Neural cell (in vitro differentiated cells): ENCODE measurements around the gene PRRC2B. TPM values are rescaled to one million over a fixed set of nuclear protein-coding genes. Genes with fewer than 3 reads are reported as not detected.
"Not testable (repeated sequence)": the region's sequence is repeated elsewhere in the genome, so short reads cannot be mapped to it uniquely, and the experiment has no call there.

Experiments
- H2AFZ ChIP-seq: fragments of 200-600, 300-800 bp; sonication (generic), shearing (Covaris generic); 2 replicates; pipeline ENCODE4 v1.6.0; 2014; ENCODE audit warnings: low read depth, mild to moderate bottlenecking, antibody characterized with exemption, low read length, moderate library complexity
- H3F3A ChIP-seq: fragments of 200-600 bp; shearing (Covaris generic); 2 replicates; pipeline ENCODE4 v1.6.1; 2016; ENCODE audit warnings: mild to moderate bottlenecking, moderate library complexity, mixed read lengths, antibody characterized with exemption, low read length; ENCODE audit not compliant: insufficient read depth, poor library complexity, severe bottlenecking
- H3K27ac ChIP-seq: fragments of 200-600, 300-800 bp; sonication (generic), shearing (Covaris generic); 2 replicates; pipeline ENCODE4 v1.5.1; 2014; ENCODE audit warnings: mild to moderate bottlenecking, low read length, moderate library complexity
- H3K27me3 ChIP-seq: fragments of 300-800, 200-600 bp; sonication (generic), shearing (Covaris generic); 2 replicates; pipeline ENCODE4 v1.6.0; 2014; ENCODE audit warnings: mild to moderate bottlenecking, low read depth, low read length, moderate library complexity; ENCODE audit not compliant: insufficient read depth
- H3K36me3 ChIP-seq: fragments of 300-800, 200-600 bp; sonication (generic), shearing (Covaris generic); 2 replicates; pipeline ENCODE4 v1.5.1; 2014; ENCODE audit warnings: mild to moderate bottlenecking, antibody characterized with exemption, low read length, moderate library complexity; ENCODE audit not compliant: insufficient read depth
- H3K4me2 ChIP-seq: fragments of 300-800, 200-600 bp; sonication (generic), shearing (Covaris generic); 2 replicates; pipeline ENCODE4 v1.6.0; 2014; ENCODE audit warnings: mild to moderate bottlenecking, low read length
- H3K4me3 ChIP-seq: fragments of 300-800, 200-600 bp; sonication (generic), shearing (Covaris generic); 2 replicates; pipeline ENCODE4 v1.5.1; 2014; ENCODE audit warnings: mild to moderate bottlenecking, low read length, moderate library complexity
- H3K79me2 ChIP-seq: fragments of 200-600 bp; shearing (Covaris generic); replicated peaks from 2 replicates; pipeline ENCODE4 v1.6.0; 2014; ENCODE audit warnings: mild to moderate bottlenecking, low read length, moderate library complexity; ENCODE audit not compliant: insufficient read depth
- H3K9ac ChIP-seq: fragments of 300-800, 200-600 bp; sonication (generic), shearing (Covaris generic); 2 replicates; pipeline ENCODE4 v1.6.1; 2016; ENCODE audit warnings: mild to moderate bottlenecking, low read length, mixed read lengths
- H3K9me2 ChIP-seq: fragments of 200-600 bp; shearing (Covaris generic); 2 replicates; pipeline ENCODE4 v1.6.1; 2016; ENCODE audit warnings: mild to moderate bottlenecking, low read length, mixed read lengths; ENCODE audit not compliant: insufficient read depth
- H3K9me3 ChIP-seq: fragments of 200-600, 300-800 bp; sonication (generic), shearing (Covaris generic); 2 replicates; pipeline ENCODE4 v1.6.1; 2016; ENCODE audit warnings: mild to moderate bottlenecking, mixed run types, low read length, moderate library complexity, mixed read lengths
- H4K20me1 ChIP-seq: fragments of 200-600 bp; shearing (Covaris generic); 2 replicates; pipeline ENCODE4 v1.6.1; 2016; ENCODE audit warnings: mild to moderate bottlenecking, mixed run types; ENCODE audit not compliant: insufficient read depth
- EP300 ChIP-seq: fragments of 450-650 bp; conservative IDR thresholded peaks from 2 replicates; pipeline ENCODE4 v1.6.1; 2014; ENCODE audit warnings: antibody characterized with exemption, mild to moderate bottlenecking, moderate library complexity; ENCODE audit not compliant: poor library complexity, severe bottlenecking
- EZH2 ChIP-seq: fragments of 200-600, 300-800 bp; shearing (Covaris generic), sonication (generic); IDR thresholded peaks from 2 replicates; pipeline ENCODE4 v1.6.1; 2014; ENCODE audit warnings: antibody characterized with exemption, low read length, borderline replicate concordance, mild to moderate bottlenecking; ENCODE audit not compliant: insufficient read depth, poor library complexity, severe bottlenecking
- MXI1 ChIP-seq: fragments of 450-650 bp; conservative IDR thresholded peaks from 2 replicates; pipeline ENCODE4 v1.6.1; 2014; ENCODE audit warnings: antibody characterized with exemption, mild to moderate bottlenecking; ENCODE audit not compliant: poor library complexity, severe bottlenecking
- POLR2AphosphoS5 ChIP-seq: IDR thresholded peaks from 2 replicates; pipeline ENCODE4 v1.6.1; 2012
- RAD21 ChIP-seq: fragments of 450-650 bp; conservative IDR thresholded peaks from 2 replicates; pipeline ENCODE4 v1.6.1; 2014; ENCODE audit warnings: antibody characterized with exemption, mild to moderate bottlenecking, moderate library complexity
- SMC3 ChIP-seq: fragments of 450-650 bp; conservative IDR thresholded peaks from 2 replicates; pipeline ENCODE4 v1.6.1; 2014; ENCODE audit warnings: antibody characterized with exemption, mild to moderate bottlenecking, moderate library complexity; ENCODE audit not compliant: poor library complexity
- TAF1 ChIP-seq: IDR thresholded peaks from 2 replicates; pipeline ENCODE4 v1.6.1; 2012; ENCODE audit warnings: low read depth
- polyA plus RNA-seq: library from polyadenylated mRNA; depleted of rRNA; stranded (reverse); fragments of >200 nt; gene quantifications from 2 replicates; pipeline ENCODE4 v1.2.3, GENCODE V29; 2014
- TF ChIP-seq, protein P1 (sequence below): IDR thresholded peaks from 2 replicates; pipeline ENCODE4 v1.6.1; 2012; ENCODE audit warnings: borderline replicate concordance
- TF ChIP-seq, protein P2 (sequence below): fragments of 450-650 bp; IDR thresholded peaks from 2 replicates; pipeline ENCODE4 v1.5.1; 2014; ENCODE audit warnings: antibody characterized with exemption, mild to moderate bottlenecking, moderate library complexity; ENCODE audit not compliant: poor library complexity, severe bottlenecking

PRRC2B gene
- polyA plus RNA-seq, 1 donor from 2014 or later, result 89.5 TPM

DNA sequence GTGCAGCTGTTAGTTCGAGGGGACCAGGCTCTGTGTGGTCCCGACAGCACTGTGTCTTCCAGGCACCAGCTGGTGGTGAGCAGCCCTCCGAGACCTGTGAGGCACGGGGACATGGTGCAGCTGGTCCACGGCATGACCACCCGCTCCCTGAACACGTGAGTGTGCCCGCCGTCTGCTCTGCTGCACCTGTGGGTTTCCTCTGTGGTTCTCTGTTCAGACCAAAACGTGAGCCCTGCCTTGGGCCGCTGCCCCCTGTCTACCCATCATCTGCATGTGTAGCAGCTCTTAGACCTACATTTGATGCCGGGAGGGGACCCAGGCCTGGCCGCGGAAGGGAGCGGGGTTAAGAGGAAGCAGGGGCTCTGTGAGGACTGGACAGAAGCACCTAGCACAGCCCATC is 119.3 kb downstream of the PRRC2B start:
- Histone ChIP-seq H3K79me2 (no peaks in the 10 kb centered on the region), H3K36me3 (peaks cover 11% of the 10 kb centered on the region)

DNA sequence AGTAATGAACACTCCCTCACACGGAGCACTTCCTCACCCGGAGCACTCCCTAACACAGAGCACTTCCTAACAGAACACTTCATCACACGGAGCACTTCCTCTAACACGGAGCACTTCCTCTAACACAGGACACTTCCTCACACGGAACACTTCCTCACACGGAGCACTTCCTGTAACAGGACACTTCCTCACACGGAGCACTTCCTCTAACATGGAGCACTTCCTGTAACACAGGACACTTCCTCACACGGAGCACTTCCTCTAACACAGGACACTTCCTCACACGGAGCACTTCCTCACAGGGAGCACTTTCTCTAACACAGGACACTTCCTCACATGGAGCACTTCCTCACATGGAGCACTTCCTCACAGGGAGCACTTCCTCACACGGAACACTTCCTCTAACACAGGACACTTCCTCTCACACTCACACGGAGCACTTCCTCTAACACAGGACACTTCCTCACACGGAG is 121.7 kb downstream of the PRRC2B start:
- H4K20me1 ChIP-seq, H3K9me3 ChIP-seq, H3K27ac ChIP-seq, H3K9ac ChIP-seq, H3K27me3 ChIP-seq, H3K9me2 ChIP-seq, H3K4me2 ChIP-seq, H3K4me3 ChIP-seq, H2AFZ ChIP-seq, H3F3A ChIP-seq, H3K79me2 ChIP-seq: not testable (repeated sequence)
- H3K36me3 ChIP-seq, result peaks cover 11% of the 10 kb centered on the region

More for the DNA sequence above, 119.3 kb downstream of the PRRC2B start:
- no peaks in the 10 kb centered on the region for H3K9me3 ChIP-seq
- H3K27ac ChIP-seq, result no peak overlapping the region
- no peak overlapping the region for H3K4me3 ChIP-seq
- H3K9me2 ChIP-seq, result no peaks in the 10 kb centered on the region
- no peak overlapping the region for H3K4me2 ChIP-seq
- H3K27me3 ChIP-seq, result no peaks in the 10 kb centered on the region
- H2AFZ ChIP-seq, result no peak overlapping the region
- H4K20me1 ChIP-seq, result no peaks in the 10 kb centered on the region
- no peaks in the 10 kb centered on the region for H3F3A ChIP-seq
- TF ChIP-seq RAD21, result no peak
- no peak for TF ChIP-seq SMC3
- no peak for TF ChIP-seq EZH2
- no peak for TF ChIP-seq TAF1
- TF ChIP-seq, protein P1, sequence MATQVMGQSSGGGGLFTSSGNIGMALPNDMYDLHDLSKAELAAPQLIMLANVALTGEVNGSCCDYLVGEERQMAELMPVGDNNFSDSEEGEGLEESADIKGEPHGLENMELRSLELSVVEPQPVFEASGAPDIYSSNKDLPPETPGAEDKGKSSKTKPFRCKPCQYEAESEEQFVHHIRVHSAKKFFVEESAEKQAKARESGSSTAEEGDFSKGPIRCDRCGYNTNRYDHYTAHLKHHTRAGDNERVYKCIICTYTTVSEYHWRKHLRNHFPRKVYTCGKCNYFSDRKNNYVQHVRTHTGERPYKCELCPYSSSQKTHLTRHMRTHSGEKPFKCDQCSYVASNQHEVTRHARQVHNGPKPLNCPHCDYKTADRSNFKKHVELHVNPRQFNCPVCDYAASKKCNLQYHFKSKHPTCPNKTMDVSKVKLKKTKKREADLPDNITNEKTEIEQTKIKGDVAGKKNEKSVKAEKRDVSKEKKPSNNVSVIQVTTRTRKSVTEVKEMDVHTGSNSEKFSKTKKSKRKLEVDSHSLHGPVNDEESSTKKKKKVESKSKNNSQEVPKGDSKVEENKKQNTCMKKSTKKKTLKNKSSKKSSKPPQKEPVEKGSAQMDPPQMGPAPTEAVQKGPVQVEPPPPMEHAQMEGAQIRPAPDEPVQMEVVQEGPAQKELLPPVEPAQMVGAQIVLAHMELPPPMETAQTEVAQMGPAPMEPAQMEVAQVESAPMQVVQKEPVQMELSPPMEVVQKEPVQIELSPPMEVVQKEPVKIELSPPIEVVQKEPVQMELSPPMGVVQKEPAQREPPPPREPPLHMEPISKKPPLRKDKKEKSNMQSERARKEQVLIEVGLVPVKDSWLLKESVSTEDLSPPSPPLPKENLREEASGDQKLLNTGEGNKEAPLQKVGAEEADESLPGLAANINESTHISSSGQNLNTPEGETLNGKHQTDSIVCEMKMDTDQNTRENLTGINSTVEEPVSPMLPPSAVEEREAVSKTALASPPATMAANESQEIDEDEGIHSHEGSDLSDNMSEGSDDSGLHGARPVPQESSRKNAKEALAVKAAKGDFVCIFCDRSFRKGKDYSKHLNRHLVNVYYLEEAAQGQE, result no peak
- no peak for TF ChIP-seq MXI1
- TF ChIP-seq, protein P2, sequence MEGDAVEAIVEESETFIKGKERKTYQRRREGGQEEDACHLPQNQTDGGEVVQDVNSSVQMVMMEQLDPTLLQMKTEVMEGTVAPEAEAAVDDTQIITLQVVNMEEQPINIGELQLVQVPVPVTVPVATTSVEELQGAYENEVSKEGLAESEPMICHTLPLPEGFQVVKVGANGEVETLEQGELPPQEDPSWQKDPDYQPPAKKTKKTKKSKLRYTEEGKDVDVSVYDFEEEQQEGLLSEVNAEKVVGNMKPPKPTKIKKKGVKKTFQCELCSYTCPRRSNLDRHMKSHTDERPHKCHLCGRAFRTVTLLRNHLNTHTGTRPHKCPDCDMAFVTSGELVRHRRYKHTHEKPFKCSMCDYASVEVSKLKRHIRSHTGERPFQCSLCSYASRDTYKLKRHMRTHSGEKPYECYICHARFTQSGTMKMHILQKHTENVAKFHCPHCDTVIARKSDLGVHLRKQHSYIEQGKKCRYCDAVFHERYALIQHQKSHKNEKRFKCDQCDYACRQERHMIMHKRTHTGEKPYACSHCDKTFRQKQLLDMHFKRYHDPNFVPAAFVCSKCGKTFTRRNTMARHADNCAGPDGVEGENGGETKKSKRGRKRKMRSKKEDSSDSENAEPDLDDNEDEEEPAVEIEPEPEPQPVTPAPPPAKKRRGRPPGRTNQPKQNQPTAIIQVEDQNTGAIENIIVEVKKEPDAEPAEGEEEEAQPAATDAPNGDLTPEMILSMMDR, result no peak
- no peak for TF ChIP-seq POLR2AphosphoS5
- TF ChIP-seq EP300, result no peak
- no peak overlapping the region for H3K9ac ChIP-seq

DNA sequence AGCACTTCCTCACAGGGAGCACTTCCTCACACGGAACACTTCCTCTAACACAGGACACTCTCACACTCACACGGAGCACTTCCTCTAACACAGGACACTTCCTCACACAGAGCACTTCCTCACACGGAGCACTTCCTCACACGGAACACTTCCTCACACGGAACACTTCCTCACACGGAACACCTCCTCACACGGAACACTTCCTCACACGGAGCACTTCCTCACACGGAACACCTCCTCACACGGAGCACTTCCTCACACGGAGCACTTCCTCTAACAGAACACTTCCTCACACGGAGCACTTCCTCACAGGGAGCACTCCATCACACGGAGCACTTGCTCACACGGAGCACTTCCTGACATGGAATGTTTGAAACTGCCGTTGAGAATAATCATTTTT is 122.2 kb downstream of the PRRC2B start:
- no peaks in the 10 kb centered on the region for H3K9me3 ChIP-seq
- TF ChIP-seq POLR2AphosphoS5 (no peak), EZH2 (no peak), TAF1 (no peak), RAD21 (no peak), SMC3 (no peak), EP300 (no peak), MXI1 (no peak)
- TF ChIP-seq, protein P1, result no peak
- TF ChIP-seq, protein P2, result no peak

More for the DNA sequence above, 122.2 kb downstream of the PRRC2B start:
- no peaks in the 10 kb centered on the region for H3F3A ChIP-seq
- no peaks in the 10 kb centered on the region for H3K9me2 ChIP-seq
- H3K79me2 ChIP-seq, result no peaks in the 10 kb centered on the region
- H3K9ac ChIP-seq, result no peak overlapping the region
- H3K36me3 ChIP-seq, result peaks cover 11% of the 10 kb centered on the region
- H3K27ac ChIP-seq, result no peak overlapping the region
- no peak overlapping the region for H3K4me3 ChIP-seq
- no peak overlapping the region for H3K4me2 ChIP-seq
- H4K20me1 ChIP-seq, result no peaks in the 10 kb centered on the region
- no peak overlapping the region for H2AFZ ChIP-seq
- no peaks in the 10 kb centered on the region for H3K27me3 ChIP-seq
